ENCODE data around the gene NCL.

NCL gene

DNA sequence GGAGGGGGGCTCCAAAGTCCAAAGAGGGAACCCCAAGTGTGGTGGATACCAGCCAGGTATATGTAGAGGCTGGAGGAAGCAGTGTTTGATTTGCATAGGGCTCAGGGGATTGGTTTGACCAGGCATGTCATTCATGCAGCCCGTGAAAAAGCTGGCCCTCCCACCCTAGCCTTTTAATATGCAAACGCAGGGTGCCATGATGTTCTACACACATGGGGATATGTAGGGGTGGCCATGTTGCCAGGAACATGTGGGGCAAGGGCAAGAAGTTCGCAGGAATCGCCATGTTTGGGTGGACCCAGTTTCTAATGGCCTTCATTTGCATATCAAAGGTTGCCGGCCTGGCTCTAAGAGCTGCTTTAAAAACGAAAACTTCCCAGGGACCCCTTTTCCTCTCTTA, 35.1 kb downstream of the NCL start:
- TF ChIP-seq, protein P1, sequence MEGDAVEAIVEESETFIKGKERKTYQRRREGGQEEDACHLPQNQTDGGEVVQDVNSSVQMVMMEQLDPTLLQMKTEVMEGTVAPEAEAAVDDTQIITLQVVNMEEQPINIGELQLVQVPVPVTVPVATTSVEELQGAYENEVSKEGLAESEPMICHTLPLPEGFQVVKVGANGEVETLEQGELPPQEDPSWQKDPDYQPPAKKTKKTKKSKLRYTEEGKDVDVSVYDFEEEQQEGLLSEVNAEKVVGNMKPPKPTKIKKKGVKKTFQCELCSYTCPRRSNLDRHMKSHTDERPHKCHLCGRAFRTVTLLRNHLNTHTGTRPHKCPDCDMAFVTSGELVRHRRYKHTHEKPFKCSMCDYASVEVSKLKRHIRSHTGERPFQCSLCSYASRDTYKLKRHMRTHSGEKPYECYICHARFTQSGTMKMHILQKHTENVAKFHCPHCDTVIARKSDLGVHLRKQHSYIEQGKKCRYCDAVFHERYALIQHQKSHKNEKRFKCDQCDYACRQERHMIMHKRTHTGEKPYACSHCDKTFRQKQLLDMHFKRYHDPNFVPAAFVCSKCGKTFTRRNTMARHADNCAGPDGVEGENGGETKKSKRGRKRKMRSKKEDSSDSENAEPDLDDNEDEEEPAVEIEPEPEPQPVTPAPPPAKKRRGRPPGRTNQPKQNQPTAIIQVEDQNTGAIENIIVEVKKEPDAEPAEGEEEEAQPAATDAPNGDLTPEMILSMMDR (IDR thresholded peaks at IDR 0.05; ENCODE audit: low read depth, low read length) = no peak
- DNase-seq (ENCODE audit: extremely low read depth, low read depth) = no peak

DNA sequence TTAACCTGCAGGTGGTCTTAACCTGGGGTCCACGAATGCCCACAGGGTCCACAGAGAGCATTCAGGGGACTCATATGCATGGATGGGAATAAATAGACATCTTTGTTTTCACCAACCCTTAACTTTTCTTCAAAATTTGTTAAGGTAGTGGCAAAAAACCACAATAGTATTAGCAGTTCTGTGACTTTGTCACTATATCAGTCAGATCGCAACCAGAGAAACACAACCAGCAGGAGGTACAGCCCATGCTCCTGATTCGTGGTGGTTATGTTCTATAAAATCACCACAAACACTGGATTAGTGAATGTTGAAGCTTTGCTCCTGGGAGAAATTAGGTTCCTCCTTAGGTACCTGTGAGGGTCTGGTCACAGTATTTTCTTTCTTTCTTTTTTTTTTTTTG, 37.2 kb downstream of the NCL start:
- TF ChIP-seq, protein P1 (IDR thresholded peaks at IDR 0.05; ENCODE audit: low read depth, low read length) = no peak
- DNase-seq (ENCODE audit: extremely low read depth, low read depth) = no peak

DNA sequence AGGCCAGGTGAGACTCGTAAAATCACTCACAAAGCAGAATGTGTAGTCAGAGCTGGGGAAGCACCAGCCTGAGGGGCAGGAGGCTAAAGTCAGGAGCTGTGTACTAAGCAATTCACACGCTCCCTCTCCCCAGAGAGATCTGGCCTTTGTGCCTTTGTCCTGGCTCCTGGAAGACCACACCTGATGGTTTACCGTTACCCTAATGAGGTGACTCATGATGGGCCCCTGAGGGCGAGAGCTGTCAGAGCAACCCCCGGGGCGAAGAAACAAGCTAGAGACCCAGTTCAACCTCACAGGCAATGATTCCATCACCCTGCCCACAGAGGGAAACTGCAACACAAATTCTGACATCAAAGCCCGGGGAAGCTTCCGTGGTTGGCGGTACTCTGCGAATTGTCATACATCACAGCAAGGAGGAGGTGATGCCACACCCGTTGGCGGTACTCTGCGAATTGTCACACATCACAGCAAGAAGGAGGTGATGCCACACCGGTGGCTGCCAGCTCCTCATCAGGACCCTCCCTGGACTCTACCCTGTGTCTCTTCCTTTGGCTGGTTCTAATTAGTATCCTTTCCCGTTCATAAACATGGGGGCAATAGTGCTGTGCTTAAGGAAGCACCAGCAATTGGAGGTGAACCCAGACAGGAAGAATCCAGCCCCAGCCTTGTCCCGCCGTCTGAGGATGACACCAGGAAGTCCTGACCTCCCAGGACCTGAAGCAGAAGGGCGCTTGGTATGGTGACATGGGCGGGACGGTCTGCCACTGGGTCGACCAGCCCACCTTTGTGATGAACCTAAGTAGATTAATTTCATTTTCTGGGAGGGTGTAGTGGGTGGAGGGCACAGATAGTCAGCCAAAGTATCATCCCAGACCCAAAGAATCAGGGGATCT, 38.2 kb downstream of the NCL start:
- TF ChIP-seq, protein P1 (IDR thresholded peaks at IDR 0.05; ENCODE audit: low read depth, low read length) = no peak
- DNase-seq (ENCODE audit: extremely low read depth, low read depth) = no peak

DNA sequence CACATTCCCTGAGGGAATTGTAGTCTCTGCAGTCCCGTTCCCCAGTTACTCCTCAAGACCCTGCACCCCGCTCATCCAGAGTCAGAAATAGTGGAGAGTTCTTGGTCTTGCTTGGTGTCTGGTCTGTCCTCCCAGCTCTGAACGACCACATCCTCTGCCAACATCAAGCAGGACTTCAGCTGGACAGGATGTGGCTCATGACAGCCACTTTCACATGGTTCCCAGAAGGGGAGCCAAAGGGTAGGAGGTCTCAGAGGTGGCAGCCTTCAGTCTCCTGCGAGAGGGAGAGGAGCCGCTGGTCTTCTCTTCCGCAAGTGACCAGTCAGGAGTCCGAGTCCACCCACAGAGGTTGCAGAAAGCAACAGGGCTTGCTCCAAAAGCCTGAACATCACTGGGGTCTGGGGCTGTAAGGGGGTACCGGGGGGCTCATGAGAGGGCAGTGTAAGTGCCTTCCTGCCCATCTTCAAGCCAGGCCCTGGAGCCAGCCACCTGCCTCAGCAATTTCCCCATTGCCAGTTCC, 38.9 kb downstream of the NCL start:
- DNase-seq (ENCODE audit: extremely low read depth, low read depth) = no peak
- TF ChIP-seq, protein P1 (IDR thresholded peaks at IDR 0.05; ENCODE audit: low read depth, low read length) = no peak

DNA sequence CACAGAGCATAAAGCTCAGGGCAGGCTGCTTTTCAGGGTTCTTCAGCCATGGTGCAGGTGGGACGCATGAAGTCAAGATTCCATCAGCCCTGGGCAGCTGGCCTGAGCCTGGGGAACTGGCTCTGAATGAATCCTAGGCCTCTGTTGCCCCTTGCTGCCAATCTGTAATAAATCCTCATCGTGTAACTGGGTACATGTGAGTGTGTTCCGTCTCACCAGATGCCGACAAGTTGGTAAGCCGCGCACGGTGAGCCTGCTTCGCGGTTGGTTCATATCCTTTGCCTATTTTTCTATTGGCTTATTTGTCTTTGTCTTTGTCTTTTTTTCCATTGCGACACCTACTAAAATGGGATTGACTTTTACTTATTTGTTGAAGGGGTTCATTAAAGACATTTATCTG, 41.1 kb downstream of the NCL start:
- TF ChIP-seq, protein P1 (IDR thresholded peaks at IDR 0.05; ENCODE audit: low read depth, low read length) = no peak

DNA sequence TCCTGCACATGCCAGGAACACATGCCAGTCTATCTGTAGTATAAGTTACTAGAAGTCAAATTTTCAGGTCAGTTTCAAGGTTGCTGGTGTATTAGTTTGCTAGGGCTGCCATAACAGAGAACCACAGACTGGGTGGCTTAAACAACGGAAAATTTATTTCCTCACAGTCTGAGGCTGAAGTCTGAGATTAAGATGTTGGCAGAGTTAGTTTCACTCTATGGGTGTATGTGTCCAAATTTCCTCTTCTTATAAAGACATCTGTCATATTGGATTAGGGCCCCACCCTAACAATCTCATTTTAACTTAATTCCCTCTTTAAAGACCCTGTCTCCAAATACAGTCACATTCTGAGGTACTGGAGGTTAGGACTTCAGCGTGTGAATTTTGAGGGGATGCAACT, 42.2 kb downstream of the NCL start:
- TF ChIP-seq, protein P1 (IDR thresholded peaks at IDR 0.05; ENCODE audit: low read depth, low read length) = no peak
- no peak for DNase-seq (ENCODE audit: extremely low read depth, low read depth)

More for the DNA sequence above, 41.1 kb downstream of the NCL start:
- no peak for DNase-seq (ENCODE audit: extremely low read depth, low read depth)

DNA sequence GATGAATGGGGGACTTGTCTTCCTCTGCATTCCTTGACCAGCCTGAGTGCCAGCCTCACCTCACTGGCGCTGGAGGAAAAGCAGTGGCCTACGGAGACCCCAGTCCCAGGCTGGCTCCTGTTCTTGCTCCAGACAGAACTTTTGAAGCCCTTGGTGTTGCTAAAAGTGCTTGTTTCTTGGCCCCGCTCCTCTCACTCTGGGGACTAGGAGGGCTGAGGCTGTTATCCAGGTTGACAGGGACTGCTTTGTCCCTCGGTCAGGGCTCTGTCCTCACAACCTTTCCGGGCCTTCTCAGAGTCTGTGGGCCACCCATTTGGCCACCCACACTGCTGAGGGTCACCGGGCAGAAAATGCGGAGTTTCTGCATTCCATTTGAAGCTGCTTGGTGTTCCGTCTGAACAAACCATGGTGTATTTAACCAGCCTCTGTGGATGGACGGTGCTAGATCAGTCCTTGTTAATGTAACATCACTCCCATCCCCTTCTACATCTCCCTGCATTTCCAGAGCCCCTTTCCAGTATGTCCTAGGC, 43.2 kb downstream of the NCL start:
- DNase-seq (ENCODE audit: extremely low read depth, low read depth) = no peak
- TF ChIP-seq, protein P1 (IDR thresholded peaks at IDR 0.05; ENCODE audit: low read depth, low read length) = no peak
